ENCODE results near the gene TMEM132D.

The TMEM132D gene

DNA sequence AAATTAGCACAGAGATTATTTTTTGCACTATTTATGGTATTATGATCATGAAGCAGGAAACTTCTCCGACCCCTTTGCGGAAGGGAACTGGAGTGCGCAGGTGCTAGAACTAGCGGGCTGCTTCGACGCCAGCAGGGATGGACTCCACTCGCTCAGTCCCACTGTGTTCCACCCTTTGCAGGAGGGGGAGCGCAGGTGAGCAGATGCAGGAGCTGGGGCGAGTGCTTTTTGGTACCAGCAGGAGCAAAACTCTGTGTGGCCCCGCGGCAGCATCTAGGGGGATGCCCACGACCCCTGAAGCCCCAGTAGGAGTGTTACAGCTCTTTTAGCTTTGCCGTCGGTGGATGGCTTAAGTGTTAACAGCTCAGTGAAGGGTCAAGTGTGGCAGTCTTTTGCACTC lies 113.9 kb downstream of the TMEM132D start:
- no peak overlapping the region for H3K4me3 ChIP-seq (ENCODE audit: low read length)
- DNase-seq (ENCODE audit: low read depth, low spot score), result no peak
- H3K9me3 ChIP-seq (ENCODE audit: control insufficient read depth, insufficient read depth, low read length), result peaks cover 15% of the 10 kb centered on the region
- no CpG with 5 or more reads among the region's 14 CpGs for WGBS (ENCODE audit: insufficient coverage, insufficient read length)
- no peaks in the 10 kb centered on the region for H3K27me3 ChIP-seq (ENCODE audit: control insufficient read depth, insufficient read depth, low read length)
- no peaks in the 10 kb centered on the region for H3K36me3 ChIP-seq (ENCODE audit: control insufficient read depth, insufficient read depth, low read length)
- no peak overlapping the region for H3K27ac ChIP-seq (ENCODE audit: low read length)
- no peaks in the 10 kb centered on the region; the same call in 1 of the 2 replicates for H3K4me1 ChIP-seq (ENCODE audit: control insufficient read depth, insufficient read depth, low read length)

DNA sequence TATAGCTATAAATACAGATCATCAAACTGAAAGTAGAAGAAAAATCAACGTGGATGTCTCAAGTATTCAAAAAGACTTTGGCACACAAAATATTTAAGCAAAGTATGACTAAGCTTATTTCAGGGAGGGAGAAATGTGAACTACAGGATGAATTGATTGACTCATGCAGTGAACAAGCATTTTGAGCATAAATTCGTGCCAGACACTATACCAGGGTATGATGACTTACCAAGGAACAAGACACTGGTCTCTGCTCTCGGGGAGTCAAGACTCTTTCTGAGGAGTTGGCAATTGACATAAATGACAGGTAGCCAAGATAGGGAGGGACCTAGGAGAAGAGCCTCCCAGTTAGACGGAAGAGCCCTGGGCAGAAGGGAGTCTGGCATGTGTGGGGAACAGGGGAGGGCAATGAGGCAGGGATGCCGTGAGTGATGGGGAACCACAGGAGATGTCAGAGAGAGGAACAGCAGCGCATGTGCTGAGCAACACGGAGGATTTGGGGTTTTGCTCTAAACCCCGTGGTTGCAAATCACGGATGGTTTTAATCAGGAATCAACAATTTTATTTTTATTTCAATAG lies 115.2 kb downstream of the TMEM132D start:
- WGBS (ENCODE audit: insufficient coverage, insufficient read length), result no CpG with 5 or more reads among the region's 9 CpGs
- H3K4me1 ChIP-seq (ENCODE audit: control insufficient read depth, insufficient read depth, low read length), result no peaks in the 10 kb centered on the region; the same call in 1 of the 2 replicates
- no peaks in the 10 kb centered on the region for H3K36me3 ChIP-seq (ENCODE audit: control insufficient read depth, insufficient read depth, low read length)
- no peak overlapping the region for H3K27ac ChIP-seq (ENCODE audit: low read length)
- H3K9me3 ChIP-seq (ENCODE audit: control insufficient read depth, insufficient read depth, low read length), result peaks cover 17% of the 10 kb centered on the region
- H3K27me3 ChIP-seq (ENCODE audit: control insufficient read depth, insufficient read depth, low read length), result no peaks in the 10 kb centered on the region
- DNase-seq (ENCODE audit: low read depth, low spot score), result no peak
- H3K4me3 ChIP-seq (ENCODE audit: low read length), result no peak overlapping the region

DNA sequence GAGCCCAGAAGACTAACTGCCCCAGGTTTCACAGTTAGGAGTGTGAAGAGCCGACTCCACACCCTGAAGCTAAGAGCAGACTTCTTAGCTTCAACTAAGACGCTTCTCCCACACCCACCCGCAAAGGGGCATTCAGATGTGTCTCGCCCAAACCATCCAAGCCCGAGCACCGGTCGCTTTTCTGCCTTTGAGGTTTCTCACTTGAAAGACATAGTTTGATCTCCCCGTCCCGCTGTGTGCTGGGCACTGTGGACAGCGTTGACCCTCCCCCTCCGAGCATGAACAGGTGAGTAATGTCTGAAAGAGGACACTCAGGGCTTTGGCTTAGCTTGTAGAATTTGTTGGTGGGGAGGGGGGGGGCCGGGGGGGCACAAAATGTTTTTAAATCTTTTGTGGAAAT lies 123.8 kb downstream of the TMEM132D start:
- no CpG with 5 or more reads among the region's 12 CpGs for WGBS (ENCODE audit: insufficient coverage, insufficient read length)

DNA sequence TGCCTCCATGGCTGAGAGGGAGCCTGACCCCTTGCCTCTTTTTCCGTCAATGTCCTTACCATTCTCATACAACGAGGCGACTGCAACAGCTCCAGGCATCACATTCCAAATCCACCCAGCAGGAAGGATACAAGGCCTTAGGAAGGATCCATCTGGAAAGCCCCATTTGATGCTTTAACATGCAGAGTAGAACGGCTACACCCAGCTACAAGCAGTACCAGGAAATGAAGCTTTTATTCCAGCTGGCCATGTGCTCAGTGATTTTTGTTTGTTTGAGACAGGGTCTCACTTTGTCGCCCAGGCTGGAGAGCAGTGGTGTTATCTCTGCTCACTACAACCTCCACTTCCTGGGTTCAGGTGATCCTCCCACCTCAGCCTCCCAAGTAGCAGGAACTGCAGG lies 124.8 kb downstream of the TMEM132D start:
- Histone ChIP-seq H3K36me3 (ENCODE audit: control insufficient read depth, insufficient read depth, low read length) (no peaks in the 10 kb centered on the region), H3K9me3 (ENCODE audit: control insufficient read depth, insufficient read depth, low read length) (peaks cover 8% of the 10 kb centered on the region), H3K27ac (ENCODE audit: low read length) (no peak overlapping the region), H3K4me1 (ENCODE audit: control insufficient read depth, insufficient read depth, low read length) (no peaks in the 10 kb centered on the region), H3K4me3 (ENCODE audit: low read length) (no peak overlapping the region), H3K27me3 (ENCODE audit: control insufficient read depth, insufficient read depth, low read length) (no peaks in the 10 kb centered on the region)
- DNase-seq (ENCODE audit: low read depth, low spot score), result no peak
- WGBS (ENCODE audit: insufficient coverage, insufficient read length), result no CpG with 5 or more reads among the region's 5 CpGs

More for the DNA sequence above, 123.8 kb downstream of the TMEM132D start:
- no peaks in the 10 kb centered on the region for H3K36me3 ChIP-seq (ENCODE audit: control insufficient read depth, insufficient read depth, low read length)
- H3K4me3 ChIP-seq (ENCODE audit: low read length), result no peak overlapping the region
- no peaks in the 10 kb centered on the region for H3K4me1 ChIP-seq (ENCODE audit: control insufficient read depth, insufficient read depth, low read length)
- H3K27me3 ChIP-seq (ENCODE audit: control insufficient read depth, insufficient read depth, low read length), result no peaks in the 10 kb centered on the region
- DNase-seq (ENCODE audit: low read depth, low spot score), result no peak
- no peak overlapping the region for H3K27ac ChIP-seq (ENCODE audit: low read length)
- H3K9me3 ChIP-seq (ENCODE audit: control insufficient read depth, insufficient read depth, low read length), result peaks cover 8% of the 10 kb centered on the region

DNA sequence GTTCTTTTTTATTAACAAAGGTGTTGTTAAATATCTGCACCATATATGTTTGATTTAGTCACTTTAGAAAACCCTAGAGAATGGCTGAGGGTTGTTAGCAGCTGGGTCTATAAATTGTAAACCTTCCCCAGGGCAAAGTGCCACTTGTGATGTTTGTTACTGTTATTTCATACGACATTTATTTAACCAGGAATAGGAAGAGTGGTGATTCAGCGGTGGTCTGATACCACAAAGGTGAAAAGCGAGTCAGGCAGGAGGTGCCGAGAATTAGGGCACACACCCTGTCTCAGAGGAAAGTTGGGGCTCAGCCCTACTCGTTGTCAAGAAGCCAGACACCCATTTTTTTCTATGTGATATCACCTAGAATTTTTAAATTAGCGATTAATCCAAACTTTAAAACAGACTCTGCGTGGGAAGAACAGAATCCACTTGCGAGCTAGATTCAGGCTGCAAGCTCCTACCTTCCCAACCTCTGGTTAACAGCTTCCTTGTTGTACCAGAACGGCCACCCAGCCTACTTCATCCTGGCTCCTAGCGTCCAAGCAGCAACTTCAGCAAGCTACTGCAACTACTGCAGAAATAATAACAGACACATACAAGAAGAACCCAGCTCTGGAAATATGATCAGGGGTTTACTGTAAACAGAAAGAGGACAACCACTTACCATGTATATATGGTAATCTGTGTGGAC lies 126.7 kb downstream of the TMEM132D start:
- Histone ChIP-seq H3K4me3 (ENCODE audit: low read length) (no peak overlapping the region), H3K27ac (ENCODE audit: low read length) (no peak overlapping the region), H3K4me1 (ENCODE audit: control insufficient read depth, insufficient read depth, low read length) (no peaks in the 10 kb centered on the region), H3K27me3 (ENCODE audit: control insufficient read depth, insufficient read depth, low read length) (no peaks in the 10 kb centered on the region), H3K36me3 (ENCODE audit: control insufficient read depth, insufficient read depth, low read length) (no peaks in the 10 kb centered on the region), H3K9me3 (ENCODE audit: control insufficient read depth, insufficient read depth, low read length) (peaks cover 11% of the 10 kb centered on the region)
- no CpG with 5 or more reads among the region's 10 CpGs for WGBS (ENCODE audit: insufficient coverage, insufficient read length)
- DNase-seq (ENCODE audit: low read depth, low spot score), result no peak

DNA sequence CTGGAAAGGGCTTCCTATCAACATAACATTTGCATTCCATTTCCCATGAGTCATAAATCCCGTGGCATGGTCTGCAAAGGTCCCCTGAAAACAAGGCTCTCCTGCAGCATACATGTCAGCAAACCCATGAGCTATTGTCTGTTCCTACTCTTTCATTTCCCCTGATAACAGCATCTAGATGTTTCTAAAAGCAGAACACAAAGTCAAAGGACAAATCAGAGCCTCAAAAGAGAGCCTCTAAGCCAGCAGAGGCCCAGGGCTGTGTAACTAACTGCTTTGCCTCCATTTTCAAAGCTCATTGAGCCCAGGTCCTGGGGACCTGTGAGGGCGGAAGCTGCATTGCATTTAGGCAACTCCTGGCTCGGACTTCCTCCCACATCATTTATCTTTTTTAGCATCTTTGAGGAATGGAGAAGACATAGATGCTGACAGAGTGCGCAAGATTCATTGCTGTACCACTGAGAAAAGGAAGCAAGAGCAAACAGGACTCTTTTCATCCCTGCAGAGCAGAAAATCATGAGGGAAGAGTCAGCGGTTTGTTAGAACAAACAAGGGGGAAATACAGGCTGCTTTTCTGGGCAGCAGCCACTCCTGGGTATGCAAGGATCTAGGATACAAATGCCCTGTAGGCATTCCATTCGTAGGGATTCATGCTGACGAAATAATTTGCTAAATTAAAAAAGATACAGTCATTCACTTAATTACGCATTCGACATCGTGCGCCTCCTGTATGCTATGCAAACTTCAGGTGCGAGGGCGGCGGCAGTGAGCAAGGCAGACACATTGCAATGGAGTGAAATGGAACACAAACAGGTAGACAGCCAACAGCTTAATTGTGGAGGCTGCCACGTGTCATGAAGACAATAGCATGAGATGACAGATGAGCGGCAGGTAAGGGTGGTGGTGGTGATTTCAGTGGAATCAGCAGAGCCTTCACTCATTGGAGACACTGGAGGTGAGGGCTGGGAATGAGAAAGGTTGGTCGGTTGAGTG lies 131.0 kb downstream of the TMEM132D start:
- no peak for DNase-seq (ENCODE audit: low read depth, low spot score)
- Histone ChIP-seq H3K9me3 (ENCODE audit: control insufficient read depth, insufficient read depth, low read length) (peaks cover 12% of the 10 kb centered on the region), H3K4me3 (ENCODE audit: low read length) (no peak overlapping the region), H3K27ac (ENCODE audit: low read length) (no peak overlapping the region), H3K4me1 (ENCODE audit: control insufficient read depth, insufficient read depth, low read length) (no peaks in the 10 kb centered on the region), H3K27me3 (ENCODE audit: control insufficient read depth, insufficient read depth, low read length) (no peaks in the 10 kb centered on the region), H3K36me3 (ENCODE audit: control insufficient read depth, insufficient read depth, low read length) (no peaks in the 10 kb centered on the region)
- no CpG with 5 or more reads among the region's 17 CpGs for WGBS (ENCODE audit: insufficient coverage, insufficient read length)

DNA sequence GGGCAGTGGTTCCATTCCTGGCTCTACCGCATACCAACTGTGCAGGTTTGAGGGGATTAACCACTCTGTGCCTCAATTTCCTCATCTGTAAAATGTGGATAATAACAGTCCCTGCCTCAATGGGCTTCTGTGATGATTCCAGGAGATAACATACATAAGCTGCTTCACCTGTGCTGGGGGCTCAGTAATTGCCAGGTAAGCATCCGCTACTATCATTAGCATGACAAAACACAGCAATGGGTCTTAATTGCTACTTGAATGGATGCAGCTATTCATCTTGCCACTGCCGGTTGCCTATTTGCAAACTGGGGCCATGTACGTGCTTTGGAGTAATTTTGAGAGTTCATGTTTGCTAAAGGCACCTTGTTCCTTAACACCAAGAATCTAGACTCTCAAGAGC lies 132.6 kb downstream of the TMEM132D start:
- no peaks in the 10 kb centered on the region for H3K36me3 ChIP-seq (ENCODE audit: control insufficient read depth, insufficient read depth, low read length)
- H3K27me3 ChIP-seq (ENCODE audit: control insufficient read depth, insufficient read depth, low read length), result no peaks in the 10 kb centered on the region
- H3K4me3 ChIP-seq (ENCODE audit: low read length), result no peak overlapping the region
- no peak for DNase-seq (ENCODE audit: low read depth, low spot score)
- WGBS (ENCODE audit: insufficient coverage, insufficient read length), result no CpG with 5 or more reads among the region's 4 CpGs
- H3K4me1 ChIP-seq (ENCODE audit: control insufficient read depth, insufficient read depth, low read length), result no peaks in the 10 kb centered on the region
- H3K27ac ChIP-seq (ENCODE audit: low read length), result no peak overlapping the region
- peaks cover 13% of the 10 kb centered on the region for H3K9me3 ChIP-seq (ENCODE audit: control insufficient read depth, insufficient read depth, low read length)

DNA sequence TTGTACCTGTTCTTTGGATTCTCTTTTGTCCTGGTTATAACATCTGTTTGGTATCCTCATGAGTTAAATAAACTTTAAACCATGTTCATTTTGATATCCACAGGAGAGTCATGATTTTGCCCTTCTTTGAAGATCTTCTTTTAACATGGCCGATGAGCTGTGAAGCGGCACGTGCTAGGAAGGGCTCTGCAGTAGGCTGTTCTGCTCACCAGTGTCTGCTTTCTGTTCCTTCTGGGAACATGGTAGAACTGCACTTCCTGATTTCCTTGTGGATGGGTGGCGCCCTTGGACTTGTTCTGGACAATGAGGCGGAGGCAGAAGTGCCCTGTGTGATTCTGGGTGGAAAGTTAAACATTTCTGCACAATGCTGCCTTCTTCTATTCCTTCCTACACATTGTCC lies 138.1 kb downstream of the TMEM132D start:
- H3K27ac ChIP-seq (ENCODE audit: low read length), result no peak overlapping the region
- H3K4me1 ChIP-seq (ENCODE audit: control insufficient read depth, insufficient read depth, low read length), result no peaks in the 10 kb centered on the region
- H3K9me3 ChIP-seq (ENCODE audit: control insufficient read depth, insufficient read depth, low read length), result peaks cover 19% of the 10 kb centered on the region
- no peak for DNase-seq (ENCODE audit: low read depth, low spot score)
- H3K36me3 ChIP-seq (ENCODE audit: control insufficient read depth, insufficient read depth, low read length), result no peaks in the 10 kb centered on the region
- H3K27me3 ChIP-seq (ENCODE audit: control insufficient read depth, insufficient read depth, low read length), result no peaks in the 10 kb centered on the region
- no peak overlapping the region for H3K4me3 ChIP-seq (ENCODE audit: low read length)
- WGBS (ENCODE audit: insufficient coverage, insufficient read length), result no CpG with 5 or more reads among the region's 5 CpGs

DNA sequence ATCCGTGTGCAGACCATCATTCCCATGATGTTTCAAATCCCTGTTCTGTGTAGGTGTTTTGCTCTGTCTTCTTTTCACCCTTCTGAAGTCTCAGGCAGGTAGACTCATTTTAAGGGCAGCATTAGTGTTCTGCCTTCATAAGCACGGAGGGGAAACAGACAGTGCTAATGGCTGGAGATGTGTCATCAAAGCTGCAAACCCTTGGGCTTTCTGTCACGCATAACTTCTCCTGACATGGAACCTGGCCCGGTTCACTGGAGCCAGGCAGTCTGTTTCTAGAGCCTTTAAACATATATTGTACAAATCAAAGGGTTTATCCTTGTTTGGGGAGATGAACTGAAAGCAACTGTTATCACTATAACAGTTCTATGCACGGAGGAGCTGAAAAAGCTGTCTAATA lies 141.4 kb downstream of the TMEM132D start:
- no peak overlapping the region for H3K27ac ChIP-seq (ENCODE audit: low read length)
- H3K9me3 ChIP-seq (ENCODE audit: control insufficient read depth, insufficient read depth, low read length), result peaks cover 19% of the 10 kb centered on the region
- H3K4me3 ChIP-seq (ENCODE audit: low read length), result no peak overlapping the region
- H3K27me3 ChIP-seq (ENCODE audit: control insufficient read depth, insufficient read depth, low read length), result no peaks in the 10 kb centered on the region
- H3K4me1 ChIP-seq (ENCODE audit: control insufficient read depth, insufficient read depth, low read length), result no peaks in the 10 kb centered on the region
- no peak for DNase-seq (ENCODE audit: low read depth, low spot score)
- H3K36me3 ChIP-seq (ENCODE audit: control insufficient read depth, insufficient read depth, low read length), result no peaks in the 10 kb centered on the region
- WGBS (ENCODE audit: insufficient coverage, insufficient read length), result no CpG with 5 or more reads among the region's 5 CpGs

DNA sequence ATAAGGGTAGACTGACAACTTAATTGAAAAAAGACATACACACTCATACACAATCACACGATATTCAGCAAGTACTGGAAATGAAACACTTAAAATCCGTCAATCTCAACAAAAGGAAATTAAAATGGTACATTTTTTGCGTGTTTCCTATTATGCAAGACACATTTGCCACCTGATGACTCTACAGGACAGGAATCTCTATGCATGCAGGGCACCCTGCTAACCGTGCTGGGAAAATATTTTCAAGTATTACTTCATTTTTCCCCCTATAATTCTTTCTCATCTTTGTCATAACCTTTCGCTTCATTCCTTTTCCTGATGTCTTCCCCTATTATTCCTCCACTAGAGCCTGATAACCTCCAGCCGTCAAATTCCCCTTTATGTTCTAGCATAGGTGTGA lies 150.2 kb downstream of the TMEM132D start:
- Histone ChIP-seq H3K27ac (ENCODE audit: low read length) (no peak overlapping the region), H3K36me3 (ENCODE audit: control insufficient read depth, insufficient read depth, low read length) (no peaks in the 10 kb centered on the region), H3K9me3 (ENCODE audit: control insufficient read depth, insufficient read depth, low read length) (peaks cover 14% of the 10 kb centered on the region), H3K27me3 (ENCODE audit: control insufficient read depth, insufficient read depth, low read length) (no peaks in the 10 kb centered on the region), H3K4me1 (ENCODE audit: control insufficient read depth, insufficient read depth, low read length) (no peaks in the 10 kb centered on the region), H3K4me3 (ENCODE audit: low read length) (no peak overlapping the region)
- no peak for DNase-seq (ENCODE audit: low read depth, low spot score)
- 100% methylated on average over 1 of the region's 6 CpGs for WGBS (ENCODE audit: insufficient coverage, insufficient read length)

Measured in iPS DF 6.9 (cell line).